Right lobe of liver (tissue), 6 donors: ENCODE results near the gene USP5. TPM values are rescaled to one million over a fixed set of nuclear protein-coding genes. Genes with fewer than 3 reads are reported as not detected.

Experiments
- ATAC-seq, 4 donors: fragments of 200-7000 bp; cut with Tn5 transposase; one replicate each; pipeline ENCODE4 v1.9.1; 2020; ENCODE audit warnings: mild to moderate bottlenecking in 4 of 4, moderate library complexity in 4 of 4
- DNase-seq, 3 donors: peaks; one replicate each; pipeline ENCODE4 v3.0.0-alpha.2; 2020
- H3K27ac ChIP-seq, 3 donors: fragments of 200-600 bp; one replicate each; pipeline ENCODE4 v1.8.0; 2022
- H3K27me3 ChIP-seq, 2 donors: fragments of 200-600 bp; one replicate each; pipeline ENCODE4 v1.8.0; 2022
- H3K36me3 ChIP-seq, 4 donors: fragments of 200-600 bp; sonication (generic) in 1 of 4; one replicate each; pipeline versions ENCODE4 v1.5.1 to v1.8.0; 2017 to 2022; ENCODE audit warnings: control low read depth in 1 of 4
- H3K4me1 ChIP-seq, 4 donors: fragments of 200-600 bp; sonication (generic) in 1 of 4; one replicate each; pipeline versions ENCODE4 v1.5.1 to v1.8.0; 2017 to 2022; ENCODE audit warnings: control low read depth in 1 of 4
- H3K4me3 ChIP-seq, 3 donors: fragments of 200-600 bp; one replicate each; pipeline ENCODE4 v1.8.0; 2022
- H3K9me3 ChIP-seq, 4 donors: fragments of 200-600 bp; sonication (generic) in 1 of 4; one replicate each; pipeline versions ENCODE4 v1.5.1 to v1.8.0; 2017 to 2022; ENCODE audit warnings: control low read depth in 1 of 4
- POLR2A ChIP-seq: fragments of 450-650 bp; IDR thresholded peaks from one replicate; pipeline ENCODE4 v1.6.1; 2017; ENCODE audit warnings: antibody characterized with exemption, mild to moderate bottlenecking
- WGBS: methylation state at CpG from one replicate; pipeline ENCODE4 v1.1.6; 2018; ENCODE audit warnings: low coverage, low lambda C conversion rate; ENCODE audit not compliant: insufficient coverage; ENCODE audit errors: missing lambda C conversion rate; 5-methylcytosine and 5-hydroxymethylcytosine counted together
- intact Hi-C, 2 donors: fragments of 100-400 bp; cut with DNase I; formaldehyde crosslinking; loops; one replicate each; pipeline versions ENCODE4 v1.11.2 to v1.14.1; 2022
- total RNA-seq, 6 experiments: library from RNA; depleted of rRNA in 2 of 6; stranded (reverse); fragments of >200 nt in 2 of 6; fragmentation: NEBNext Ultra II Directional in 3 of 6; extraction: Animal tissue kit (Norgen Biotek cat#: 25700) in 3 of 6; gene quantifications; one replicate each; pipeline versions ENCODE4 v1.1.0 to v1.2.4, GENCODE V29; 2016 to 2023
- TF ChIP-seq, protein P1 (sequence below), 4 donors: fragments of 200-600 bp in 3 of 4; fragments of 450-650 bp in 1 of 4; IDR thresholded peaks; one replicate each; pipeline versions ENCODE4 v1.5.1 to v1.8.0; 2016 to 2022; ENCODE audit warnings: antibody characterized with exemption in 4 of 4, mild to moderate bottlenecking in 2 of 4
- donor health status: DM: no; HTN: yes; CAD: no.
- donor health status: DM: no; HTN: no; CAD: no.
- donor health status: DM: no; HTN: no; CAD: no.
- donor health status: DM: no; HTN: yes; CAD: no.
- donor health status: DM: no; HTN: yes; CAD: no.

USP5 gene
- total RNA-seq, 6 experiments from 2014 or later: 38.2 to 59.5 (median 42.6) TPM

DNA sequence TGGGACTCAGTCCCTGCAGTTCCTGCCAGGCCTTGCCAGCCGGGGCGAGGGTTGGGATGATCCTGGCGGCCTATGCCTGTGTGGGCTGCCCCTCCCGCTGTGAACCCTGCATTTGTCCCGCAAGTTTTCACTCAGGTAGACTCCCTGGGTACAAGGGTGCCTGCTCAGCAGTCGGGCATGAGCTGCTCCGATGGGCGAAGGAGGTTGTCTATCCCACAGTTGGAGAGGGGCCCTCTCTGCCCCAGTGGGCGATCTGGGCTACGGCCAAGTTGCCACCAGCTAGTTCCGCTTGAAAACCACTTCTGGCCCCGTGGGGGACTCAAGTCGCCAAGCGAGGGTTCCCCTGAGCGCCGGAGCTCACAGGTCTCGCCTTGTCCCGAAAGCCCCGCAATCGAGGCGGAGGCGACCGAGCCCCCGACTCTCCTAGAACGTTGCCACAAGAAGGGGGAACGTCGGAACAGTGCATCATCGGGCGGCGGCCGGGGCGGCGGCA is 15.0 kb downstream of the USP5 start:
- Histone ChIP-seq H3K9me3 (no peaks in the 10 kb centered on the region), H3K4me3 (peak overlapping the region; percentile 93 to 98 (median 96)), H3K27me3 (no peaks in the 10 kb centered on the region), H3K4me1 (peaks cover 0 to 30% (median 10%) of the 10 kb centered on the region in 4 donors), H3K36me3 (peaks cover 0 to 32% (median 15%) of the 10 kb centered on the region in 4 donors), H3K27ac (peak overlapping the region; percentile 67 to 97 (median 93))
- TF ChIP-seq, protein P1, sequence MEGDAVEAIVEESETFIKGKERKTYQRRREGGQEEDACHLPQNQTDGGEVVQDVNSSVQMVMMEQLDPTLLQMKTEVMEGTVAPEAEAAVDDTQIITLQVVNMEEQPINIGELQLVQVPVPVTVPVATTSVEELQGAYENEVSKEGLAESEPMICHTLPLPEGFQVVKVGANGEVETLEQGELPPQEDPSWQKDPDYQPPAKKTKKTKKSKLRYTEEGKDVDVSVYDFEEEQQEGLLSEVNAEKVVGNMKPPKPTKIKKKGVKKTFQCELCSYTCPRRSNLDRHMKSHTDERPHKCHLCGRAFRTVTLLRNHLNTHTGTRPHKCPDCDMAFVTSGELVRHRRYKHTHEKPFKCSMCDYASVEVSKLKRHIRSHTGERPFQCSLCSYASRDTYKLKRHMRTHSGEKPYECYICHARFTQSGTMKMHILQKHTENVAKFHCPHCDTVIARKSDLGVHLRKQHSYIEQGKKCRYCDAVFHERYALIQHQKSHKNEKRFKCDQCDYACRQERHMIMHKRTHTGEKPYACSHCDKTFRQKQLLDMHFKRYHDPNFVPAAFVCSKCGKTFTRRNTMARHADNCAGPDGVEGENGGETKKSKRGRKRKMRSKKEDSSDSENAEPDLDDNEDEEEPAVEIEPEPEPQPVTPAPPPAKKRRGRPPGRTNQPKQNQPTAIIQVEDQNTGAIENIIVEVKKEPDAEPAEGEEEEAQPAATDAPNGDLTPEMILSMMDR (IDR thresholded peaks at IDR 0.05): no peak
- no peak for TF ChIP-seq POLR2A
- ATAC-seq (peak; percentile 41 to 59 (median 58)), DNase-seq (peak; percentile 71 to 86 (median 86))
- 0% methylated on average over 4 of the region's 33 CpGs for WGBS
- intact Hi-C loops: no loop called here

- Histone ChIP-seq H3K4me1 (peaks cover 0 to 33% (median 10%) of the 10 kb centered on the region in 4 donors), H3K27ac (peak within 1 kb of the TSS; percentile 93 to 97 (median 93)), H3K27me3 (no peaks in the 10 kb centered on the region), H3K36me3 (peaks cover 0 to 27% (median 12%) of the 10 kb centered on the region in 4 donors), H3K4me3 (peak within 1 kb of the TSS; percentile 93 to 98 (median 96)), H3K9me3 (no peaks in the 10 kb centered on the region)
- ATAC-seq: peak; percentile 74 to 88 (median 84)
- TF ChIP-seq, protein P1 (IDR thresholded peaks at IDR 0.05): no peak
- TF ChIP-seq POLR2A: peak; percentile 98
- 3% methylated on average over 10 of the region's 86 CpGs for WGBS
- peak; percentile 90 to 93 (median 92) for DNase-seq
- intact Hi-C loops: no loop called here
These were observed 15.7 kb downstream of the USP5 start, which contains the start of gene TPI1 for GRCh38 chr12:6867413-6868210. Gene TPI1, plus strand, starts transcription at chr12:6867531. Its CDS starts 36 bp downstream, at chr12:6867567.

DNA sequence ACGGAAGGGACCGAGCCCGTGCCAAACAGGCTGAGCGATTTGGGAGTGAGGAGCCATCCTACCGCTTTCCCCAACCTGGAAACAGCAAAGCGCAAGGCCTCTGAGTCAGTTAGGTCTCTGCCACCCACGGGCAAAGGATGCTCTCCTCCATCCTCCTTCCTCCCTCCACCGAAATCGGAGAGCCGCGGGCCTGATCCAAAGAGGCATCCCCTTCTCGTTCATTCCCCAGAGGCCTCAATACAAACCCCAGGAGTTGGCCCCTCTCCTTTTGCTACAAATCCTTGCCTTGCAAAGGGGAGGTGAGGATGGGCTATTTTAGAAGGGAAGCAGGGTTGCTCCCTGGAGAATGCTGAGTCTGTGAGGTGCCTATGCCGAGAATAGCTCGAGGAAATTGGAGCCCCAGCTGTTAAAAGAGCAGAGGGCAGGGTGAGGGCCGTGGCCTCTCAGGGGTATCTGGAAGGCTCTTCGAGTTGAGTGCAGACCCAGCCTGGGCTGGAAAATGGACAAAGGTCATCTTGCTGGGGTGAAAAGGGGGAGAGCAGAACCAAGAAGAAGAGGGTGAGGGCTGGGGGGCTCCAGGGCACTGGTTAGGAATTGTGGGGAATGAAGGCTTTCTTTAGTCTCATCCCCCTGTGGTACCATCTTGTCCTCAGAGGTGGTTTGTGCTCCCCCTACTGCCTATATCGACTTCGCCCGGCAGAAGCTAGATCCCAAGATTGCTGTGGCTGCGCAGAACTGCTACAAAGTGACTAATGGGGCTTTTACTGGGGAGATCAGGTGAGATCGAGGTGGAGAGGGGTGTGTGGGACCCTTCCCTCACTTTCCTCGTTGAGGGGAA is 16.5 kb downstream of the USP5 start:
- peak overlapping the region; percentile 93 to 98 (median 96) for H3K4me3 ChIP-seq
- no peak for TF ChIP-seq POLR2A
- TF ChIP-seq, protein P1 (IDR thresholded peaks at IDR 0.05): no peak
- DNase-seq (no peak), ATAC-seq (no peak)
- intact Hi-C loops: no loop called here
- H3K4me1 ChIP-seq: peaks cover 0 to 33% (median 10%) of the 10 kb centered on the region in 4 donors
- H3K27ac ChIP-seq: peak overlapping the region; percentile 93 to 97 (median 93)
- H3K9me3 ChIP-seq: no peaks in the 10 kb centered on the region
- peaks cover 0 to 22% (median 12%) of the 10 kb centered on the region in 4 donors for H3K36me3 ChIP-seq
- 3% methylated on average over 19 of the region's 22 CpGs for WGBS
- no peaks in the 10 kb centered on the region for H3K27me3 ChIP-seq
